ENCODE results near the gene NKAIN2. TPM values are rescaled to one million over a fixed set of nuclear protein-coding genes. Genes with fewer than 3 reads are reported as not detected.

The NKAIN2 gene
- total and polyA plus RNA-seq, 7 donors, result under 0.01 to 4.4 (median 0.75) TPM; not detected in 1

DNA sequence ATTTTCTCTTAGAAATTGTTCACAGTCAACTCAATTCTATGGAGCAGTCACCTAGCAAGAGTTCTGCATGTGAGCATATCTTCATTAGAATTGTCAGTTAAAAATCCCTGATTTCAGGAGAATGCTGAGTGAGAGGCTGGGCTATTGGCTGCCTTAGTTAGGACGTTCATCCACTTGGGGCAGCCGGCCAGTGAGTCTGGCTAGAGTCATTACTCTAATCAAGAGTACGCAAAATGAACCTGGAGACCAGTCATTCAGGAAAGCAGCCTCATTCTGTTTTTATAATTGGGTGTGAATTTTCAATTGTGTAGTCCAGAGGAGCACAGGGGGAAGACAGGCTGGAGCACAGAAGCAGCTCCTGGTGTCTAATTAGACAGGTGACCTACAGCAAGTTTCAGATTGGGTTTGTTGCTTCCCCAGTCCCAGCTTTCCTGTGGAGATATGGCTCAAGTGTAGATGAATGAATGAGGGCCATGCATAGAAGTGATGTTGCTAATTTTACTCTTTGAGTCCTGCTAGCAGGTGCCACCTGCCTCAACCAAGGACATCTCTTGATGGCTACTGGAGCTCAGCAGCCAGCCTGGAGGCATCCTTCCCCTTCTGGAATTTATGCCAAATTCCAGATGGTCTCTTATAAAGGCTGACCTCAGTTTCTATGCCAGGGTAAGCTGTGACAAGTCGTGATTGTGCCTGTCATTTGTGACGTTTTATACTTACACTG is 265.7 kb downstream of the NKAIN2 start:
- TF ChIP-seq EP300 (IDR thresholded peaks at IDR 0.05) (no peak), POLR2A (IDR thresholded peaks at IDR 0.05) (no peak), POLR2AphosphoS5 (IDR thresholded peaks at IDR 0.05) (no peak)
- TF ChIP-seq, protein P1, sequence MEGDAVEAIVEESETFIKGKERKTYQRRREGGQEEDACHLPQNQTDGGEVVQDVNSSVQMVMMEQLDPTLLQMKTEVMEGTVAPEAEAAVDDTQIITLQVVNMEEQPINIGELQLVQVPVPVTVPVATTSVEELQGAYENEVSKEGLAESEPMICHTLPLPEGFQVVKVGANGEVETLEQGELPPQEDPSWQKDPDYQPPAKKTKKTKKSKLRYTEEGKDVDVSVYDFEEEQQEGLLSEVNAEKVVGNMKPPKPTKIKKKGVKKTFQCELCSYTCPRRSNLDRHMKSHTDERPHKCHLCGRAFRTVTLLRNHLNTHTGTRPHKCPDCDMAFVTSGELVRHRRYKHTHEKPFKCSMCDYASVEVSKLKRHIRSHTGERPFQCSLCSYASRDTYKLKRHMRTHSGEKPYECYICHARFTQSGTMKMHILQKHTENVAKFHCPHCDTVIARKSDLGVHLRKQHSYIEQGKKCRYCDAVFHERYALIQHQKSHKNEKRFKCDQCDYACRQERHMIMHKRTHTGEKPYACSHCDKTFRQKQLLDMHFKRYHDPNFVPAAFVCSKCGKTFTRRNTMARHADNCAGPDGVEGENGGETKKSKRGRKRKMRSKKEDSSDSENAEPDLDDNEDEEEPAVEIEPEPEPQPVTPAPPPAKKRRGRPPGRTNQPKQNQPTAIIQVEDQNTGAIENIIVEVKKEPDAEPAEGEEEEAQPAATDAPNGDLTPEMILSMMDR (IDR thresholded peaks at IDR 0.05), result no peak
- intact Hi-C loops (cut with DNase I), result no loop called here
- WGBS, 2 donors, result 67 to 85% methylated on average over 5 of the region's 5 CpGs
- Histone ChIP-seq H3K4me1 (no peaks in the 10 kb centered on the region), H3K36me3 (no peaks in the 10 kb centered on the region), H3K27ac (no peak overlapping the region), H3K9me3 (no peaks in the 10 kb centered on the region), H3K4me3 (no peak overlapping the region), H3K27me3 (no peaks in the 10 kb centered on the region)
- no peak for DNase-seq

DNA sequence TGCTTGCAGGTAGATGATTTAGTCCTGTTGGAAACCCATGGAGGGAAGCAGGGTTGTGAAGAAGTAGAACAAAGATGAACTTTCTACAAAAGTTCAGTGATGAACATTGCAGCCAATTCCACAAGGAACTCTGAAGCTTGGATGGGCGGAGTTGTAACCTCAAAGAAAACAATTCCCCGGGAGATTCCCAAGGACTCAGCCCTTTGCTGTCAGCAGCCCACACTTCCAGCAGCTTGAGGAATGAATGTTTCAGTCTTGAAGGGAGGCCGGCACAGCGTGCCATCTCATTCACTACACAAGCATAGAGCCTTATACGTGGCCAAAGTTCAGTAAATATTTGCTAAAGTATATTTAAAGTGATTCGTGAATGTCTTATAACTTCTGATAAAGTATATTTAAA is 269.4 kb downstream of the NKAIN2 start:
- Histone ChIP-seq H3K27ac (no peak overlapping the region), H3K4me1 (peaks cover 0 to 17% (median 12%) of the 10 kb centered on the region in 4 donors), H3K36me3 (no peaks in the 10 kb centered on the region), H3K9me3 (no peaks in the 10 kb centered on the region), H3K27me3 (no peaks in the 10 kb centered on the region), H3K4me3 (no peak overlapping the region)
- 37 to 73% methylated on average over 6 of the region's 6 CpGs for WGBS, 2 donors
- no peak for TF ChIP-seq POLR2A (IDR thresholded peaks at IDR 0.05)
- intact Hi-C loops (cut with DNase I), result no loop called here
- no peak for DNase-seq

DNA sequence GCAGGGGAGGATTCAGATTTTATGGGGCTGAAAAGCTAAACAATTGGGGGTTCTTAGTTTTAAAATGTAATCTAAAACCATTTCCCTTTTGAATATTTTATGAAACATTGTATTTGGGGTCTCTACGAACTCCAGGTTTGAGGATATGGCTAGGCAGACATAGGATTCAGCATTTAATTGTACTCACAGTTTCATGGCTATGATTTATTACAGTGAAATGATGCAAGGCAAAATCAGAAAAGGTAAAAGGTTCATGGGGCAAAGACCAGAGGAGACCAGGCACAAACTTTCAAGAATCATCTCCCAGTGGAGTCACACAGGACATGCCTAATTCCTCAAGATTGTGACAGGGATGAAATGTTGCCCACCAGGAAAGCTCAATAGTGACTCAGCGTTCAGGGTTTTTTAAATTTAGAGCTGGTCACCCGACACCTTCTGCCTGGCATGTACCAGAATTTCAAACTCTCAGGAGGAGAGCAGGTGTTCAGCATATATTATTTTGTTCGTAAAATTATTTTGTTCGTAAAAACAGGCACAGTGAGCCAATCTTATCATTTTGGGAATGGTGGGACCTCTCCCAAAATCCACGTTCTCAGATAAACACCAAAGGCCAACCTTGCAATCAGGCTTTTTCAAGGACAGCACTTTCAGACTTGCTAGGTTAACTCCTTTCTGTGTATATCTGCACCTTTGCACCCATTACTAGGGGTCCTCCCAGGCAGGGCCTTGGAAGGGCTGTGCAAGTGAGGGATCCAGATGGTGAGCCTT is 270.3 kb downstream of the NKAIN2 start:
- TF ChIP-seq POLR2A (IDR thresholded peaks at IDR 0.05), result no peak
- TF ChIP-seq, protein P1 (IDR thresholded peaks at IDR 0.05), result no peak
- no peak for TF ChIP-seq EP300 (IDR thresholded peaks at IDR 0.05)
- no peak for TF ChIP-seq POLR2AphosphoS5 (IDR thresholded peaks at IDR 0.05)
- H3K36me3 ChIP-seq, result no peaks in the 10 kb centered on the region
- H3K9me3 ChIP-seq, result no peaks in the 10 kb centered on the region
- WGBS, 2 donors, result 74 to 75% methylated on average over 6 of the region's 6 CpGs
- no peaks in the 10 kb centered on the region for H3K27me3 ChIP-seq
- peaks cover 0 to 17% (median 14%) of the 10 kb centered on the region in 4 donors for H3K4me1 ChIP-seq
- no peak for DNase-seq
- intact Hi-C loops (cut with DNase I), result no loop called here
- no peak overlapping the region for H3K27ac ChIP-seq
- no peak overlapping the region for H3K4me3 ChIP-seq

DNA sequence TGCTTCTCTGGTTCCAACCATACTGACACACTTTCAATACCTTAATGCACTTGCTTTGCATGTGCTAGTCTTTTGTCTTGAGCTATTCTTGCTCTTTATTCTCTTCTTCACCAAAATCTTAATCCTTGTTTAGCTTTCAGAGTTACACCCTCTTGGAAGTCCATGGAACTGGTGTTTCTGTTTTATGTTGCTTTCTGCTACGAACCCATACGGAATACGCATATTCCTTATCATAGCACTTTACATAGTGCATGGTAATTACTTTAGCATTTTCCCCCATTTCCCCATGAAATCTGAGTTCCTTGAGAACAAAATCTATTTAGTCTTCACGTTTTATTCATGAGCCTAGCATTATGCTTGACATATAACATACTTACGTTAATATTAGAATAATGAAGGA is 270.9 kb downstream of the NKAIN2 start:
- intact Hi-C loops (cut with DNase I), result no loop called here
- TF ChIP-seq, protein P1 (IDR thresholded peaks at IDR 0.05), result no peak
- no peak for TF ChIP-seq EP300 (IDR thresholded peaks at IDR 0.05)
- no peak for TF ChIP-seq POLR2A (IDR thresholded peaks at IDR 0.05)
- no peak for TF ChIP-seq POLR2AphosphoS5 (IDR thresholded peaks at IDR 0.05)
- Histone ChIP-seq H3K27me3 (no peaks in the 10 kb centered on the region), H3K4me1 (peaks cover 0 to 17% (median 14%) of the 10 kb centered on the region in 4 donors), H3K27ac (no peak overlapping the region), H3K9me3 (no peaks in the 10 kb centered on the region), H3K36me3 (no peaks in the 10 kb centered on the region), H3K4me3 (no peak overlapping the region)
- 81 to 89% methylated on average over 5 of the region's 5 CpGs for WGBS, 2 donors
- no peak for DNase-seq

DNA sequence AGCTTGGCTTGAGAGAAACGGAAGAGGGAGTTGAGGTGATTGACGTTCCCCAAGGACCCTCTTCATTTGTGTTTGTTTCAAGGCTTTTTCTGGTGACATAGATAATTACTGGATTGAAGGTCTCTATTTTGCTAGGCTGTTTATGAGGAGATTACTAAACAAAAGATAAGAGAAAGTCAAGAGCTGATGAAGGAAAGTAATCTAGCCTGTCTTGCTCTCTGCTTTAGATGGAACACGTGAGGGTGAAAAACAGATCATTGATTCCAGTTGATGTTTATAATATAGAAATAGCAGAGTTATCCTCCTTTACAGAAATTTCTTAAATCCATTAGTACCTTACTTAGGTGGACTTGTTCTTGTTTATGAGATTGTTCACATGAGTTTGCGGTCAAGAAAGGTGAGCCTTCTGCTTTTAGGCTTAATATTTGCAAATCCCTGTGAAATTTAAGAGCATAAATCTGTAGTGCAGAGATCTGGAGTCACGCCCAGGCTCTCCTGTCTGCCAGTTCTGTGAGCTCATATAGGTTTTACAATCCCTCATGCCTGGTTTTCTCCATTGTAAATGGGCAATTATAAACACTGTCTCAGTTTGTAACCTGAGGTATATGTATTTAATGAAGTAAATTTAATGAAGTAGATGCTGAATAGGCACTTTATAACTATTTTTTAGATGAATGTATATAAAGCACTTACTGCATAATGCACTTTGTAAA is 272.8 kb downstream of the NKAIN2 start:
- Histone ChIP-seq H3K27me3 (no peaks in the 10 kb centered on the region), H3K4me3 (no peak overlapping the region), H3K36me3 (no peaks in the 10 kb centered on the region), H3K9me3 (no peaks in the 10 kb centered on the region), H3K4me1 (peaks cover 0 to 17% (median 14%) of the 10 kb centered on the region in 4 donors), H3K27ac (no peak overlapping the region)
- no peak for DNase-seq
- intact Hi-C loops (cut with DNase I), result no loop called here
- TF ChIP-seq POLR2AphosphoS5 (IDR thresholded peaks at IDR 0.05) (no peak), EP300 (IDR thresholded peaks at IDR 0.05) (no peak), POLR2A (IDR thresholded peaks at IDR 0.05) (no peak)
- TF ChIP-seq, protein P1 (IDR thresholded peaks at IDR 0.05), result no peak
- 20 to 56% methylated on average over 5 of the region's 5 CpGs for WGBS, 2 donors

All from sigmoid colon (tissue), 7 donors.